Spleen (tissue), 11 donors: ENCODE results near the gene UCKL1. TPM values are rescaled to one million over a fixed set of nuclear protein-coding genes. Genes with fewer than 3 reads are reported as not detected.

ENCODE experiments used
- DNase-seq: peaks from one replicate; pipeline ENCODE4 v3.0.0-alpha.2; 2020
- H3K27ac ChIP-seq, 8 donors: fragments of 200-600 bp; sonication (generic) in 7 of 8; 1 replicate in 4 of 8; 2 replicates in 4 of 8; pipeline versions ENCODE4 v1.5.0 to v1.8.0; 2016 to 2021; ENCODE audit warnings: inconsistent platforms in 4 of 8, mild to moderate bottlenecking in 4 of 8, moderate library complexity in 1 of 8
- H3K27me3 ChIP-seq, 7 donors: fragments of 200-600 bp; sonication (generic) in 6 of 7; replicated peaks in 1 of 7; 1 replicate in 4 of 7; 2 replicates in 3 of 7; pipeline versions ENCODE4 v1.5.0 to v1.8.0; 2016 to 2021; ENCODE audit warnings: inconsistent platforms in 3 of 7, mild to moderate bottlenecking in 1 of 7
- H3K36me3 ChIP-seq, 6 donors: fragments of 200-600 bp; sonication (generic) in 5 of 6; 1 replicate in 4 of 6; 2 replicates in 2 of 6; pipeline versions ENCODE4 v1.5.0 to v1.8.0; 2016 to 2021; ENCODE audit warnings: inconsistent platforms in 2 of 6
- H3K4me1 ChIP-seq, 6 donors: fragments of 200-600 bp; sonication (generic) in 5 of 6; 1 replicate in 3 of 6; 2 replicates in 3 of 6; pipeline versions ENCODE4 v1.5.0 to v1.8.0; 2016 to 2021; ENCODE audit warnings: inconsistent platforms in 3 of 6
- H3K4me3 ChIP-seq, 8 donors: fragments of 200-600 bp; sonication (generic) in 7 of 8; 1 replicate in 4 of 8; 2 replicates in 4 of 8; pipeline versions ENCODE4 v1.5.0 to v1.8.0; 2016 to 2021; ENCODE audit warnings: inconsistent platforms in 4 of 8, mild to moderate bottlenecking in 4 of 8, moderate library complexity in 2 of 8
- H3K9me3 ChIP-seq, 8 donors: fragments of 200-600 bp; sonication (generic) in 7 of 8; 1 replicate in 4 of 8; 2 replicates in 4 of 8; pipeline versions ENCODE4 v1.5.0 to v1.8.0; 2016 to 2021; ENCODE audit warnings: inconsistent platforms in 4 of 8
- POLR2A ChIP-seq, 3 donors: fragments of 450-650 bp; IDR thresholded peaks; one replicate each; pipeline ENCODE4 v1.5.1; 2017; ENCODE audit warnings: antibody characterized with exemption in 3 of 3, mild to moderate bottlenecking in 1 of 3
- POLR2AphosphoS5 ChIP-seq, 3 donors: sonication (generic); formaldehyde crosslinking; IDR thresholded peaks; one replicate each; pipeline ENCODE4 v1.5.1; 2017; ENCODE audit warnings: antibody characterized with exemption in 3 of 3
- WGBS, 5 donors: extraction: QIAGEN DNeasy Blood & Tissue Kit in 3 of 5; methylation state at CpG; one replicate each; pipeline versions ENCODE4 v1.1.5 to v1.1.7; 2013 to 2018; 5-methylcytosine and 5-hydroxymethylcytosine counted together
- intact Hi-C: fragments of 100-400 bp; cut with DNase I; formaldehyde crosslinking; loops from one replicate; pipeline ENCODE4 v1.15.0; 2023; ENCODE audit warnings: low total_unique reads
- polyA plus RNA-seq, 3 donors: library from polyadenylated mRNA; stranded (reverse); fragments of 200-250 nt; gene quantifications; one replicate each; pipeline ENCODE4 v1.2.1, GENCODE V29; 2013
- total RNA-seq, 7 donors: library from RNA; depleted of rRNA in 3 of 7; stranded (reverse); fragments of >200 nt in 3 of 7; fragmentation: NEBNext Ultra II Directional in 4 of 7; extraction: Animal tissue kit (Norgen Biotek cat#: 25700) in 4 of 7; gene quantifications; one replicate each; pipeline versions ENCODE4 v1.1.0 to v1.2.1, GENCODE V29; 2016 to 2021
- TF ChIP-seq, protein P1 (sequence below), 11 experiments: fragments of 200-600 bp in 7 of 11; fragments of 450-650 bp in 4 of 11; sonication (generic) in 4 of 11; IDR thresholded peaks in 8 of 11; conservative IDR thresholded peaks in 3 of 11; 1 replicate in 7 of 11; 2 replicates in 4 of 11; pipeline versions ENCODE4 v1.4.0 to v1.8.0; 2016 to 2021; ENCODE audit warnings: antibody characterized with exemption in 11 of 11, inconsistent platforms in 4 of 11, mild to moderate bottlenecking in 1 of 11
- donor health status: healthy with polysubstance abuse.
- donor health status: DM: no; HTN: no; CAD: no; lungs with moderate emphysema.
- donor health status: DM: no; HTN: no; CAD: no.
- donor health status: Bipolar disorder and iron deficiency.
- donor health status: healthy.
- donor health status: DM: no; HTN: no; CAD: no.
- donor health status: DM: yes; HTN: yes; CAD: no.

Gene UCKL1
- total and polyA plus RNA-seq, 10 donors: 34.2 to 68.0 (median 49.1) TPM

DNA sequence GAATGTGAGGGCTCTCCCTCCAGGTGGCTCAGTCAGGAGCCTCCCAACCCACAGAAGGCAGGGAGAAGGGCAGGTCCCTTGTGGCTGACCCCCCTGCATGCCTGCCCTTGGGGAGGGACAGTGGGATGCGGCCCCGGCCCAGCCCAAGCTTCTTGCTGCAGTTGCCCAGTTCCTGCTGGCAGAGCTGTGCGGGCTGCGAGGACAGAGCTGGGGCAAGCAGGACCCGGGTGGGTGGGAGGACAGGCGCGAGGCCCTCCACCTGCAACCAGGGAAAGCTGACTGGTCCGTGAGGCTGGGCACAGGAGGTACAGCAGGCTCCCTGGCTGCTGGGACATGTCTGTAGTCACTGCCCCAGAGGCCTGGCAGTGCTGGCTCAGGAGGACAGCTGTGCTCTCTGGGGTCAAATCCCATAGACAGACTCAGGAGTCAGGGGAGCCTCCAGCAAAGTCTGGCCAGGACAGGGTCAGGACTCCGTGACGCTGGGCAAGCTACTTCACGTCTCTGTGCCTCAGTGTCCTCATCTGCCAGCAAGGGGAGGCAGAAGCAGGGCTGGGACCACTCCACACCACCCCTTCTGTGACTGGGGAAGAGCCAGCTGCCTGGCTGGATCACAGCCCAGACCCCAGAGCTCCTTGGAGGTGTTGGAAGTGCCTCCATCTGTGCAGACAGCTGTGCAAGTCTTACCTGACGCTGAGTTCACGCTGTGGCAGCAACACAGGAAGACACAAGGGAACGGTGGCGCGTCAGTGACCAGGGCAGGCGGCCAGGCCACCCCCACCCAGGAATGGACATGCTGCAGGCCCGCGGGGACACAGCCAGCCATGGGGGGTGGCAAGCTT is 13.0 kb downstream of the UCKL1 start:
- no peaks in the 10 kb centered on the region for H3K27me3 ChIP-seq
- peak in 1 of 3 donors; percentile 48 for TF ChIP-seq POLR2AphosphoS5 (IDR thresholded peaks at IDR 0.05)
- TF ChIP-seq, protein P1, sequence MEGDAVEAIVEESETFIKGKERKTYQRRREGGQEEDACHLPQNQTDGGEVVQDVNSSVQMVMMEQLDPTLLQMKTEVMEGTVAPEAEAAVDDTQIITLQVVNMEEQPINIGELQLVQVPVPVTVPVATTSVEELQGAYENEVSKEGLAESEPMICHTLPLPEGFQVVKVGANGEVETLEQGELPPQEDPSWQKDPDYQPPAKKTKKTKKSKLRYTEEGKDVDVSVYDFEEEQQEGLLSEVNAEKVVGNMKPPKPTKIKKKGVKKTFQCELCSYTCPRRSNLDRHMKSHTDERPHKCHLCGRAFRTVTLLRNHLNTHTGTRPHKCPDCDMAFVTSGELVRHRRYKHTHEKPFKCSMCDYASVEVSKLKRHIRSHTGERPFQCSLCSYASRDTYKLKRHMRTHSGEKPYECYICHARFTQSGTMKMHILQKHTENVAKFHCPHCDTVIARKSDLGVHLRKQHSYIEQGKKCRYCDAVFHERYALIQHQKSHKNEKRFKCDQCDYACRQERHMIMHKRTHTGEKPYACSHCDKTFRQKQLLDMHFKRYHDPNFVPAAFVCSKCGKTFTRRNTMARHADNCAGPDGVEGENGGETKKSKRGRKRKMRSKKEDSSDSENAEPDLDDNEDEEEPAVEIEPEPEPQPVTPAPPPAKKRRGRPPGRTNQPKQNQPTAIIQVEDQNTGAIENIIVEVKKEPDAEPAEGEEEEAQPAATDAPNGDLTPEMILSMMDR (IDR thresholded peaks at IDR 0.05 in 8 of 11, conservative IDR thresholded peaks at IDR 0.05 in 3 of 11): no peak
- 84 to 88% (median 84%) methylated on average over 6 to 19 of the region's 19 CpGs; no CpG with 5 or more reads in 1 of the 5 donors for WGBS, 5 donors
- peak; percentile 84 for DNase-seq
- H3K27ac ChIP-seq: peak overlapping the region; percentile 57 to 92 (median 82)
- no peak overlapping the region for H3K4me3 ChIP-seq
- H3K9me3 ChIP-seq: no peaks in the 10 kb centered on the region
- intact Hi-C loops: no loop called here
- peaks cover 9 to 87% (median 55%) of the 10 kb centered on the region in 6 donors for H3K4me1 ChIP-seq
- peaks cover 0 to 79% (median 68%) of the 10 kb centered on the region in 6 donors for H3K36me3 ChIP-seq

DNA sequence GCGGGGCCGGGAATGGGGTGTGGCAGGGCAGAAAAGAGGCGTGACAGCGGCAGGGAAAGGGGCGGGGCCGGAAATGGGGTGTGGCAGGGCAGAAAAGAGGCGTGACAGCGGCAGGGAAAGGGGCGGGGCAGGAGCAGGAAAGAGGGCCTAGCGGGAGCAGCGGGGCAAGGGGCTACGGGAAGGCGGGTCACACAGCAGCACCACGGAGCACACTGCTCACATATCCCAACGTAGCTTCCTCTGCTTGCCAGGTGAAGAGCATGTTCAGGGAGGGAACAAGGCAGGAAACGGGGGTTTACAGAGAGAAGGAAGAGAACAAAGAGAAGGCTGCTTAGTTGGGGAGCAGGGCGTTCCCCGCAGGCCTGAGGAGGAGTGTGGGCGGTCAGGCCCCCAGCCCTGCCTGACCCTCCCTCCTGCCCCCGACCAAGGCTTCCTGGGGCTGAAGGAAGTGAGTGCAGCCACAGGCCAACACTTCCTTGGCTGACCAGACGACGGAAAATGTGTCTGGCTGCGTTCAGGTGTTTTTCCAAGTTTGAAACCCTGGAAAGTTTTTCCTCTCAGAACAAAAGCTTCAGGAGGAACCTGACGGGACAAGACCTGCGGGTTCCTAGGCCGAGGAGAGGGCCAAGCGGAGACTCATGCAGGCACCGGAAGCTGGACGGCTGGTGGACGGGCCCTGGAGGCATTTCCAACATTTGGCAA is 13.8 kb downstream of the UCKL1 start:
- peaks cover 1 to 86% (median 48%) of the 10 kb centered on the region in 6 donors for H3K4me1 ChIP-seq
- H3K9me3 ChIP-seq: no peaks in the 10 kb centered on the region
- H3K4me3 ChIP-seq: peak overlapping the region in 1 of 8 donors; percentile 3
- peak overlapping the region; percentile 57 to 92 (median 82) for H3K27ac ChIP-seq
- H3K27me3 ChIP-seq: no peaks in the 10 kb centered on the region
- peak; percentile 90 for DNase-seq
- intact Hi-C loops: no loop called here
- WGBS, 5 donors: 37 to 51% (median 44%) methylated on average over 28 to 30 of the region's 30 CpGs
- peaks cover 0 to 87% (median 70%) of the 10 kb centered on the region in 6 donors for H3K36me3 ChIP-seq
- peak; percentile 46 to 62 (median 49) for TF ChIP-seq POLR2AphosphoS5 (IDR thresholded peaks at IDR 0.05)
- TF ChIP-seq, protein P1 (IDR thresholded peaks at IDR 0.05 in 8 of 11, conservative IDR thresholded peaks at IDR 0.05 in 3 of 11): no peak

DNA sequence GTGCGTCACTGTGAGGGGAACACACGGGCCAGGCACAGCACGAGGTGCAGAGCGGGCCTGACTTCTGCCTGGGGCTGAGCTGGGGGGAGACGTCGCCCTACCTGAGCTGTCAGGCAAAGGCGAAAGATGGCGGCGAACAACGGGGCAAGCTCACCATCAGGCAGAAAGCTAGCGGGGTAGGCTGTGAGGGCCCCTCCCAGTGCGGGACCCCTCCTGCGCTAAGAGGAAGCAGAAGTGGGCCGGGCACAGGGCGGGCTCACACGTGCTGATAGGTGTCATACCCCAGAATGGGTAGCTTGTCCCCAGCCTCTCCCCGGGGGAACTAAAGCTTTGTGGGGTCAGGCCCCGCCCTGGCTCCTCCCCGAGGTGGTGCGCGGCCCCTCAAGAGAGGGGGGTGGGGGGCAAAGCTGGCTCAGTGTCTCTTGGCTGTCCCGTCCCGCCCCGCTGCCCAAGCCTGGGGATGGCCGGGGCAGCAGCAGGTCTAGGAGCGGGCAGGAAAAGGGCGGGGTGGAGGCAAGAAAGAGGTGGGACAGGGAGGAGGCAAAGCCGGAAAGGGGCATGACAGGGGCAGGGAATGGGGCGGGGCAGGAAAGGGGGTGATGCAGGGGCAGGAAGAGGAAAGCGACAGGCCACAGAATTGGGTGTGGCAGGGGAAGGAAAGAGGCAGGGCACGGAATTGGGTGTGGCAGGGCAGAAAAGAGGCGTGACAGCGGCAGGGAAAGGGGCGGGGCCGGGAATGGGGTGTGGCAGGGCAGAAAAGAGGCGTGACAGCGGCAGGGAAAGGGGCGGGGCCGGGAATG is 14.7 kb downstream of the UCKL1 start:
- Histone ChIP-seq H3K4me3 (peak overlapping the region in 2 of 8 donors; percentile 19 to 41), H3K4me1 (peaks cover 0 to 77% (median 39%) of the 10 kb centered on the region in 6 donors), H3K36me3 (peaks cover 0 to 93% (median 71%) of the 10 kb centered on the region in 6 donors), H3K27me3 (no peaks in the 10 kb centered on the region), H3K27ac (peak overlapping the region; percentile 42 to 92 (median 83)), H3K9me3 (no peaks in the 10 kb centered on the region)
- peak; percentile 16 to 77 (median 64) for TF ChIP-seq POLR2AphosphoS5 (IDR thresholded peaks at IDR 0.05)
- TF ChIP-seq, protein P1 (IDR thresholded peaks at IDR 0.05 in 8 of 11, conservative IDR thresholded peaks at IDR 0.05 in 3 of 11): peak in 1 of 11 experiments; percentile 16
- TF ChIP-seq POLR2A (IDR thresholded peaks at IDR 0.05): no peak
- 42 to 50% (median 45%) methylated on average over 32 to 37 of the region's 39 CpGs for WGBS, 5 donors
- DNase-seq: peak; percentile 93
- intact Hi-C loops: no loop called here
